Germinal center (tissue), 1 donor: ENCODE measurements around the gene KLF9.

Source experiments
- DNase-seq: peaks from one replicate; pipeline ENCODE4 v3.0.0; 2012; ENCODE audit warnings: mixed read lengths, low spot score

The KLF9 gene

DNA sequence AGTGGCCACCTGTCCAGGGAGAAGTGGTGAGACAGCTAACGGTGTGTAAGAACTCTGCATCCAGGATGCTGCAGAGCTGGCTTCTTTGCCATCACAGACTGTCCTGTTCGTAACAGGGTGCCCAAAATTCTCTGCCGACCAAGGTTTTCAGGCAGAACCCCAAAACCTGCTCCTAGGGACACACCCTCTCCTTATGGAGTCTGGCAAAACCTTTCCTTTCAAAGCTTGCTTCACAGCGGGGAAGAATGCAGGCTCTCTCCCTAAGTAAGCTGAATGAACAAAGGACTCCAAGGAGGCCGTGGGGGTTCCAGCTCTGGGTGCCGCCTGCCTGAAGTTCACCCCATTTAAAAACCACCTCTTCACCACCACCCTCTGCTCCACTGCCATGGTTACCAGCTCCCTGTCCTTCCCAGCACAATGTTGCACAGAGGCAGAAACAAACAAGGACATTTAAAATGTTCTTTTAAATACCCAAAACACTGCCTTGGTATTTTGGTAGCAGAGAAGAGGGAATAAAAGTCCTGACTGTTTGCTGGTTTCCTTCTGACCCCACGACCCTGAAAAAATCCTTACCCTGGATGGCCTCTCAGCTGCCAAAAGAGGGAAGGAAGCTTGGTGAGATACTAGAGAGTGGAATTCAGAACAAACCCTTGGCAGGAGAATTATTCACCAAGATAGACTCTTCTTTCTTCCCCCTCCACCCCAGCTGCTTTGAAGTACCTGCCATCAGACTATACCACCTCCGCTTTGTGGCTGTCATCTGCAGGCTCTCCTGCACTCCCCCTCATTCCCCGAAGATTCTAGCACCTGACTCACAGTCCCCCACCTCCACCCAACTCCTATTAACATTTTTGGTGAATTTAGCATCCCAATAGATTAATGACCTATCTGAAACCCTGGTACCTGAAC lies 7.1 kb upstream of the KLF9 start:
- DNase-seq = peak; percentile 18

GRCh38 chr9:70420441-70421271 lies 6.2 kb upstream of the KLF9 start:
- DNase-seq = peak; percentile 35

DNA sequence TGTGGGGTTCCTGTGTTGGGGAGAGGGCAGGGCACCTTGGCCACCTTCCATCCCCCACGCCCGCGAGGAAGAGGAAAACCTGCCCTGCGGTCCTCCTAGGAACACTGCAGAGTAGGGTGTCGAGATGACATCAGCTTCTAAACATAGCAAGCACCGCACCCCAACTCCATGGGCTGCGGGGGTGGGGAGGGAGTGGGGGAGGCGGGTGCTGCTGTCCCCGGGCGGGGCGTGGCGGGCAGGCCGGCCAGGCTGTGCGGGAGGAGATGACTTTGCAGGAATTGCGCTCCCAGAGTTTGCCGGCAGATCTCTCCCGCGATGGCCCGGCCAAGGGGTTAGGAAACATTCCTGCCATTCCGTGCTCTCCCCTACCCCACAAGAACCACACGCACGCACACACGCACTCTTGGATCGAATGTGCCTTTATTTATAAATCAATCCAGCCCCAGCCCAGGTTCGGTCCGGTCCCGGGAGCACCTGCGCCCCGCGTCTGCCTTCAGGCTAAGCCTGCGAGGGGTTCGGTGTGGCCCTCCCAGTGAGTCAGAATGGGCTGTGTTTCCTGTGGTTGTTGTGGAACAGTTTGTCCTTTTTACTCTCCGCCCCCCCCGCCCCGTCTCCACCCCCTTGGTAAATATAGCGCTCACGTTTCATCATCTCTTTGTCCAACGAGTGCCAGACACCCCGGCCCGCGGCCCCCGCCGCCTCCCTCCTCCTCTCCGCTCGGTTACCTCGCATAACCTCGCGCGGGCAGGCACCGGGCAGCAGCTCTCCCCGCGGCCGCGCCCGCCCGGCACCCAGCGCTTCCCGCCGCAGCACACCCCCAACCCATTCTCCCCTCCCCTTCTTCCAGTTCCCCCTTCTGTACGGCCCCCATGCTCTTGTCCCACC lies 5.3 kb upstream of the KLF9 start:
- DNase-seq = peak; percentile 81

- peak; percentile 75 for DNase-seq
These were observed 4.5 kb upstream of the KLF9 start for GRCh38 chr9:70418822-70419555.

DNA sequence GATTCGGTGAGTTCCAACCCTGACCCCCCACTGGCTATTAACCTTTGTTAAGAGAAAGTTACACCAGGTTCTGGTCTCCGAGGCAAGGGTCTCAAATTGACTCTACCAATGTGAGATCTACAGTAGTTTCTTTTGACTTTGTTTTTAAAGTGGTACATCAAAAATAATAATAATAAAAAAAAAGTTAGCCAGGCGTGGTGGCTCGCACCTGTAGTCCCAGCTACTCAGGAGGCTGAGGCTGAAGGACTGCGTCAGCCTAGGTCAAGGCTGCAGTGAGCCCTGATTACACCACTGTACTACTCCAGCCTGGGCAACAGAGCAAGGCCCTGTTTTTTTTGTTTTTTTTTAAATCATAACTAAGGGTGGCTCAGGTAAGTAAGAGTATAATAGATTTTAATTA lies 1.0 kb upstream of the KLF9 start:
- DNase-seq = no peak

GRCh38 chr9:70415041-70415440 lies 584 bp upstream of the KLF9 start:
- no peak for DNase-seq

GRCh38 chr9:70413464-70413798 lies 1.0 kb downstream of the KLF9 start:
- DNase-seq = peak; percentile 56

GRCh38 chr9:70412832-70413463 lies 1.5 kb downstream of the KLF9 start:
- peak; percentile 23 for DNase-seq

DNA sequence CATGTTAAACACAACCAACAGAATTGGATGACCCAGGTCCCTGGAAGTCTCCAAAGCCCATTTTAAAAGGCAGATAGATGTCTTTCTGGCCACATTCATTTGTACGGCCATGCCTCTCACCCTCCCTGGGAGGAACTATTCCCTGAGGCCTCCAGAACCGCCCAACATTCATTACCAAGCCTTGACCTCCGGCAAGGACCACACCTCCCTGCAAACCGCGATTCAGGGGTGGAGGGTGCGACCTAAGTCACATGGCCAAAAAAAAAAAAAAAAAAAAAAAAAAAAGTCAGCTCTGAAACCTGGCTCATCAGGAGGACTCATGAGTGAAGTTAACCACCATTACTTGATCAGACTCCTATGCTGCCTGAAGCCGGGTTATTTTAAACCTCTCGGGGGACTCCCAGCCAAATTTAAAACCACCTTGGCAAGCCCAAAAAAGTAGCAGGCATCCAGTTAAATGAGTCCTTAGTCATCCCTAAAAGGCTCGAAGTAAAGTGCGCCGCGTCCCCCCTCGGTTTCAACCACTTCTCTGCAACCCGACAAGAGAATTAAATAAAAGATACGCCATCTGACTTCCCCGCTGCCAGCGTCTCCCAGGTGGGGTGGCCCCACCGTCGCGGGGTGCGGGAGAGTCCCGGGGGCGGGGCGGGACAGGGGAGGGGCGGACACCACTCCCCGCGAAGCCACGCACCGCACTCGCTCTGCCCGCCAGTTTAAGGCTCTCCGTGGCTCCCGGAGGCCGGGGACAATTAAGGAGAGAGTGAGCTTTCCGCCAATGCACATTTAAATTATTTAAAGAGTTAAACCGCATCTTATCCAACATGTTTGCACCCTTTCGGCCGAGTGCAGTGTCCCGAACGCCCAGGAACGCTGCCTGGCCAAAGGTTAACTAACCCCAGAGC lies 2.3 kb downstream of the KLF9 start:
- peak; percentile 41 for DNase-seq

DNA sequence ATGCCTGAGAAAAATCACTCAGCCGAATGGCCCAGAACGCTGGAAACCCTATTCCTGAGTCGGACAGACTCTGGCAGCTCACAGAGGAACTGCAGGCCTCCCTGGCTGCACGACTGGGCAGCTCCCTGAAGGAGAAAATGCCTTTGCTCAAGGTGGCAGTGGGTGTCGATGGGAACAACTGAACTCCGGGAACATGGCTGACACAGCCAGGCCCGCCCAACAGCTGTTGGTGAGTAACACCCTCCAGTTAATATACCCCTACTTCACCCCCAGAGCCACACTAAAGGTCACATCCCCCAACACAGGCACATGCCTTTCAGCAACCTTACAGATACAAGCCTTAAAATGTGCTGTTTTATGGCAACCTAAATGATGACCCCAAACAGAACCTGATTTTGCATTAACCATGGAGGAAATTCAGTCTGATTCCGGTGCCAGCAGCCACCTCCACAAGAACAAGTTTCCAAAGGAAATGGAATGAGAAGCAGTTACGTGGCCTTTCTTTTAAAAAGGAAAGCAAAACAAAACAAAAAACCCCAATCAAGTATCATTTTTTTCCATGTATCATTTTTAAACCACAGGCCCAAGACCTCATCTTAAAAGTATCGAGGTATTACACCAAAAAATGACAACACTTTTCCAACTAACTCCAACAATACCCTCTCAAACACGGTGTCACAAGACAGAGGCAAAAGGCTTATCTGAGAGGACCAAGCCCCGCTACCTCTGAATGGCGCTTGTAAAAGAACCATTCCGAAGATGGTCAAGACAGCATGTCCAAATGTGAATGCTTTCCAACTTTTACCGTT lies 3.1 kb downstream of the KLF9 start:
- DNase-seq = no peak

DNA sequence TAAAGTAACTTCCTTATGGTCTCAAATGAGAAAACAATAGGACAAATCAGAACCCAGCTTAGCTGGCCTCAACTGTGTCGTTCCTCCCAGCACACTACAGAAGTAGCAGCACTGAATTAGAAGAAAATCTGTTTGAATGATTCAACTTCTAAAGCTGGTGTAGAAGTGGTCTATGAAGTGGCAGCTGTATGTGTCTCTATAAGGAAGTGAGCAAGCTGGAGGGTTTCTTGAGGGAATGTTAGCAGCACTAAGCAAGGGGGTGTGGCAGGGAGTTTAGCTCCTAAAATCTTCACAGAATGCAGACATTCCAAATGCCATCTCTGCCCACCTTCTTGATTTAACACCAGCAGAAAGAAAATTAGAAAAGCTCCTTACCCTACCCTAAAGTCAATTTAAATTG lies 4.1 kb downstream of the KLF9 start:
- no peak for DNase-seq

- DNase-seq = no peak
These were observed 4.7 kb downstream of the KLF9 start for GRCh38 chr9:70409800-70410199.

GRCh38 chr9:70409280-70409679 lies 5.2 kb downstream of the KLF9 start:
- no peak for DNase-seq

DNA sequence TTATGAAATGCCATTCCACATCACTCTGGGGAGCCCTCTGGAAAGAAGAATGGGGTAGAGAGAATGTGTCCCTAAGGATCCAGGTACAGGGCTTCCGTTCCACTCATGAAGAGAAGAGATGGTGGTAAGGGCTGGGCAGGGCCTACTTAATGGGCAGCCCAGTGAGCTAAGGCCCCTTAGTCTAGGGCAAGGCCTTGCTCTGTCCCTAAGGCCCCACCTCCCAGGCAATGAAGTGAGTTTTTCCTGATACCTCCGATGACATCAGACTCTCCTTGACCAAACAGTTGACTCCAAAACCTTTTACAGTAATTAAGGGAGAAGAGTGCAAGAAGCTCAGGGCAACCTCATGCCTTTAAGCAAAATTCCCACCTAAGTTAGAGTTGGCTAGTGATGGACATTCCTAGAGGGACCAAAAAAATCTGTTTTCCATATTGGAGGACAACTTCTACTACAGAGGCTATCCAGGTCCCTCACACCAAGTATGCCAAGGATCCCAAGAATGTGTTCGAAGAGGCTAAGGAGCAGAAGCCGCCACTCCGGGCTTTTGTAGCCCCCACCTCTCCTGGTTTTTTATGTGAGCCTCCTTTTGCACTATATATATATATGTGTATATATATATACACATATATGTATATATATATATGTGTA lies 5.9 kb downstream of the KLF9 start:
- DNase-seq = no peak

- DNase-seq = no peak
These were observed 7.4 kb downstream of the KLF9 start for GRCh38 chr9:70407081-70407503.

DNA sequence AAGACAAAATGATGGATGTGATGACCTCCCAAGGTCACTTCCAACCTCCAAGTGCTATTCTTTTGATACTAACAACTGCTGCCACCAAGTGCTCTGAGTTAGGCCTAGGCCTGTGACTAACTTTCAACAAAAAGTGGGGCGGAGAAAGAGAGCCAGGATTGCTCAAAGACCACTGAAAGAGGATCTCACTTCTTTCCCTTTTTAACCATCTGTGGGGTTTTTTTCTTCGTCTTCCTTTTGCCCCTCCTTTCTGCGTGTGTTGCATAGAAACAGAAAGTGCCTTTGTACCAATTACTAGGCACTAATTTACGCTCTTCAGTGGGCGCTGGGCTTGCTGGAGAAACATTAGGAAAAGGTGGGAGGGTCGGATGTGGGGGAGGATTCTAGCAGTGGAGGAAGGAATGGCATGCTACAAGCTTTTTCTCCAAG lies 8.0 kb downstream of the KLF9 start:
- peak; percentile 11 for DNase-seq

DNA sequence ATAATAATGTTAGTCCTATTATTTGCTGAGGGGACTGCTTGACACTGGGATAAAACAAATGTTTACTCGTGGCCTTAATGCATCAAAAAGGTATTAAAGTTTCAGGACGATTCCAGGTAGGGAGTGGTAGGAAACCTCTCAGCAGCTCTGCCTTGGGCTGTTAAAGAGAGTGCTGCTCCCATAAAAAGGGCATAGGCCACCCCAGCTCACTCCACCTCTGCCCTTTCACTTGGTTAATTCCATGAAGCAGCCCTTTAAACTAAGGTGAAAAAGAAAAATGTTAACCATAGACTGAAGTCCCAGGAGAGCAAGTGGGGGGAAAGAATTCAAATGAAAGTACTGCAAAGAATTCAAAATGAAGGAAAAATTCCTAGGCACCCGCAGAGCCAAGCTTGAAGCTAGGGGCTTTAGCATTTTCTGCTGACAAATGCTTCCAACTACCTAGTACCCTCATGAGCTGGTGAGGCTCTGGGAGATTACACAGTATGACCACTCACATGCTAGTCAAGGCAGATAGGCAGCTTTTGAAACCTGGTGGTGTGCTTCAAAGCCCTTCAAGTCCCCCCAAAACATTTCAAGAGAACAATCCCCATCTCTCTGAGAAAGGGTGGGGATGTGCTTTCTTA lies 8.5 kb downstream of the KLF9 start:
- DNase-seq = no peak

DNA sequence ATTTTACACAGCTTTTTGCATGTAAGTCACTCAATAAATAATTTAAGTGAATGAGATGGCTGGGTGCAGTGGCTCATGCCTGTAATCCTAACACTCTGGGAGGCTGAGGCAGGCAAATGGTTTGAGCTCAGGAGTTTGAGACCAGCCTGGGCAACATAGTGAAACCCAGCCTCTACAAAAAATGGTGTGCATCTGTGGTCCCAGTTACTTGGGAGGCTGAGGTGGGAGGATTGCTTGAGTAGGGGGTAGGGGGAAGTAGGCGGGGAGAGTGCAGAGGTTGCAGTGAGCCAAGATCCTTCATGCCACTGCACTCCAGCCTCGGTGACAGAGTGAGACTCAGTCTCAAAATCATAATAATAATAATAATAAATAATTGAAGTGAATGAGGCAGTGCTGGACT lies 10.2 kb downstream of the KLF9 start:
- DNase-seq = no peak
